H1 (cell line): Measurements from ENCODE around the gene LPCAT1. TPM values are rescaled to one million over a fixed set of nuclear protein-coding genes. Genes with fewer than 3 reads are reported as not detected.
A peak's percentile ranks its signal among the peaks of the same experiment; 100 is the strongest.

Experiments
- CTCF ChIA-PET: fragments of 300-600 bp; sonication (Branson Sonifier 250); formaldehyde crosslinking; loops from one replicate; lab custom pipeline; 2021; ENCODE audit not compliant: partially characterized antibody; lab: Charles Lee
- POLR2A ChIA-PET: fragments of 300-600 bp; sonication (Branson Sonifier 250); formaldehyde crosslinking; loops from one replicate; lab custom pipeline; 2021; ENCODE audit warnings: inconsistent platforms; ENCODE audit not compliant: partially characterized antibody; lab: Charles Lee
- DNase-seq, 2 experiments: peaks; one replicate each; pipeline versions ENCODE4 v3.0.0 to v3.0.0-alpha.2; 2010 to 2022; ENCODE audit warnings: low spot score in 2 of 2, low read depth in 1 of 2, mixed read lengths in 1 of 2
- FAIRE-seq: peaks from 2 replicates; lab custom pipeline; 2011; peaks lifted over from hg19 to GRCh38; lab: Jason Lieb, UNC
- H2AFZ ChIP-seq: 2 replicates; pipeline ENCODE4 v1.8.1; 2012; ENCODE audit warnings: low read length, inconsistent platforms
- H2AK5ac ChIP-seq: 2 replicates; pipeline ENCODE4 v1.6.1; 2013; ENCODE audit warnings: low read depth, low read length
- H2BK120ac ChIP-seq: replicated peaks from 2 replicates; pipeline ENCODE3; 2013; ENCODE audit warnings: low read depth, low read length, inconsistent platforms
- H2BK12ac ChIP-seq: 2 replicates; pipeline ENCODE4 v1.6.1; 2013; ENCODE audit warnings: low read depth, low read length
- H2BK15ac ChIP-seq: 2 replicates; pipeline ENCODE4 v1.6.1; 2013; ENCODE audit warnings: low read length
- H2BK20ac ChIP-seq: 2 replicates; pipeline ENCODE4 v1.6.1; 2013; ENCODE audit warnings: low read length
- H2BK5ac ChIP-seq: 2 replicates; pipeline ENCODE4 v1.6.1; 2013; ENCODE audit warnings: low read depth, low read length
- H3K14ac ChIP-seq: 2 replicates; pipeline ENCODE4 v1.6.1; 2013; ENCODE audit warnings: inconsistent platforms; ENCODE audit not compliant: insufficient read length
- H3K18ac ChIP-seq: 2 replicates; pipeline ENCODE4 v1.6.1; 2013; ENCODE audit warnings: low read length; ENCODE audit errors: extremely low read depth
- H3K23ac ChIP-seq: 2 replicates; pipeline ENCODE4 v1.6.1; 2013; ENCODE audit warnings: inconsistent platforms; ENCODE audit not compliant: insufficient read length
- H3K23me2 ChIP-seq: 2 replicates; pipeline ENCODE4 v1.6.1; 2013; ENCODE audit warnings: low read depth, low read length
- H3K27ac ChIP-seq: 2 replicates; pipeline ENCODE4 v1.6.1; 2011; ENCODE audit warnings: low read depth, low read length, inconsistent platforms
- H3K27me3 ChIP-seq, 4 experiments: replicated peaks in 1 of 4; 1 replicate in 1 of 4; 2 replicates in 3 of 4; pipeline versions ENCODE4 v1.6.1 to v1.8.1; 2011 to 2013; ENCODE audit warnings: low read length in 3 of 4, mild to moderate bottlenecking in 3 of 4, inconsistent platforms in 2 of 4, mixed read lengths in 2 of 4, moderate library complexity in 1 of 4; ENCODE audit not compliant: control insufficient read depth in 3 of 4, insufficient read depth in 3 of 4; ENCODE audit errors: extremely low read depth in 1 of 4
- H3K36me3 ChIP-seq, 4 experiments: 2 replicates each; pipeline versions ENCODE4 v1.6.1 to v1.8.1; 2011 to 2013; ENCODE audit warnings: mild to moderate bottlenecking in 4 of 4, low read length in 3 of 4, moderate library complexity in 2 of 4, control low read depth in 1 of 4, inconsistent platforms in 1 of 4; ENCODE audit not compliant: insufficient read depth in 4 of 4, control insufficient read depth in 2 of 4
- H3K4ac ChIP-seq: replicated peaks from 2 replicates; pipeline ENCODE3; 2013; ENCODE audit warnings: low read length, low read depth, mixed read lengths, inconsistent platforms; ENCODE audit not compliant: insufficient read length
- H3K4me1 ChIP-seq, 4 experiments: replicated peaks in 1 of 4; 1 replicate in 1 of 4; 2 replicates in 3 of 4; pipeline versions ENCODE4 v1.6.1 to v1.8.1; 2011 to 2013; ENCODE audit warnings: low read length in 3 of 4, inconsistent platforms in 2 of 4, mixed read lengths in 1 of 4; ENCODE audit not compliant: insufficient read depth in 4 of 4, control insufficient read depth in 3 of 4
- H3K4me2 ChIP-seq, 2 experiments: 2 replicates each; pipeline versions ENCODE4 v1.6.1 to v1.8.1; 2011 to 2013; ENCODE audit warnings: low read depth in 2 of 2, low read length in 2 of 2, control low read depth in 1 of 2, inconsistent platforms in 1 of 2, mild to moderate bottlenecking in 1 of 2; ENCODE audit not compliant: insufficient read depth in 1 of 2
- H3K4me3 ChIP-seq, 4 experiments: fragments of 200-600, 300-600 bp in 1 of 4; sonication (generic), shearing (Covaris generic), sonication (Bioruptor Twin) in 1 of 4; 2 replicates each; pipeline versions ENCODE4 v1.5.1 to v1.8.1; 2011 to 2016; ENCODE audit warnings: low read length in 4 of 4, low read depth in 3 of 4, control low read depth in 2 of 4, inconsistent platforms in 2 of 4, mild to moderate bottlenecking in 2 of 4, mixed read lengths in 1 of 4, moderate library complexity in 1 of 4; ENCODE audit not compliant: insufficient read depth in 2 of 4; ENCODE audit errors: extremely low read depth in 1 of 4
- H3K56ac ChIP-seq: replicated peaks from 2 replicates; pipeline ENCODE3; 2013; ENCODE audit warnings: low read depth, mild to moderate bottlenecking, mixed read lengths, low read length, inconsistent platforms; ENCODE audit not compliant: insufficient read length
- H3K79me1 ChIP-seq: 2 replicates; pipeline ENCODE4 v1.6.1; 2013; ENCODE audit warnings: low read depth, low read length, control low read depth
- H3K79me2 ChIP-seq, 2 experiments: 2 replicates each; pipeline versions ENCODE4 v1.6.1 to v1.8.1; 2012 to 2013; ENCODE audit warnings: low read length in 2 of 2, mild to moderate bottlenecking in 2 of 2, inconsistent platforms in 1 of 2; ENCODE audit not compliant: insufficient read depth in 2 of 2, control insufficient read depth in 1 of 2
- H3K9ac ChIP-seq, 4 experiments: replicated peaks in 1 of 4; 1 replicate in 1 of 4; 2 replicates in 3 of 4; pipeline versions ENCODE4 v1.6.1 to v1.8.1; 2011 to 2013; ENCODE audit warnings: low read depth in 3 of 4, low read length in 3 of 4, control low read depth in 2 of 4, mild to moderate bottlenecking in 2 of 4, moderate library complexity in 2 of 4, inconsistent platforms in 1 of 4; ENCODE audit errors: extremely low read depth in 1 of 4
- H3K9me3 ChIP-seq, 2 experiments: 2 replicates each; pipeline versions ENCODE4 v1.6.1 to v1.8.1; 2012 to 2013; ENCODE audit warnings: mild to moderate bottlenecking in 2 of 2, moderate library complexity in 2 of 2, control low read depth in 1 of 2, inconsistent platforms in 1 of 2, low read depth in 1 of 2, low read length in 1 of 2, mixed read lengths in 1 of 2; ENCODE audit not compliant: insufficient read depth in 2 of 2
- H4K20me1 ChIP-seq, 2 experiments: replicated peaks in 1 of 2; 2 replicates each; pipeline versions ENCODE3 to v1.8.1; 2011 to 2013; ENCODE audit warnings: inconsistent platforms in 2 of 2, low read length in 2 of 2, mild to moderate bottlenecking in 1 of 2; ENCODE audit not compliant: insufficient read depth in 2 of 2, control insufficient read depth in 1 of 2
- H4K5ac ChIP-seq: 2 replicates; pipeline ENCODE4 v1.6.1; 2013; ENCODE audit warnings: low read length, low read depth, mixed read lengths, inconsistent platforms; ENCODE audit not compliant: insufficient read length
- H4K8ac ChIP-seq: 2 replicates; pipeline ENCODE4 v1.8.0; 2013; ENCODE audit warnings: mild to moderate bottlenecking, moderate library complexity, low read length, inconsistent platforms; ENCODE audit not compliant: insufficient read depth; ENCODE audit errors: extremely low read depth
- H4K91ac ChIP-seq: replicated peaks from 2 replicates; pipeline ENCODE3; 2013; ENCODE audit warnings: low read length, mixed read lengths, inconsistent platforms; ENCODE audit not compliant: insufficient read length
- CBX8 ChIP-seq: fragments of 300-800, 300-1000 bp; sonication (generic); IDR thresholded peaks from 2 replicates; pipeline ENCODE4 v1.7.1; 2016; ENCODE audit warnings: low read depth, low read length, borderline replicate concordance
- CREB1 ChIP-seq: IDR thresholded peaks from 2 replicates; pipeline ENCODE4 v1.6.1; 2012; ENCODE audit warnings: inconsistent platforms
- FOSL1 ChIP-seq: IDR thresholded peaks from 2 replicates; pipeline ENCODE4 v1.6.1; 2011; ENCODE audit warnings: mild to moderate bottlenecking, low read depth, low read length, moderate library complexity; ENCODE audit not compliant: insufficient read depth
- KDM5A ChIP-seq: fragments of 200-600 bp; IDR thresholded peaks from 2 replicates; pipeline ENCODE4 v1.7.1; 2012; ENCODE audit warnings: mild to moderate bottlenecking, low read length, inconsistent platforms, mixed read lengths
- MAX ChIP-seq: IDR thresholded peaks from 2 replicates; pipeline ENCODE4 v1.6.1; 2012; ENCODE audit warnings: inconsistent platforms
- POLR2AphosphoS5 ChIP-seq: IDR thresholded peaks from 2 replicates; pipeline ENCODE4 v1.6.1; 2011; ENCODE audit warnings: low read depth, low read length
- SIN3A ChIP-seq, 2 experiments: IDR thresholded peaks in 1 of 2; conservative IDR thresholded peaks in 1 of 2; 2 replicates each; pipeline ENCODE4 v1.6.1; 2011 to 2012; ENCODE audit warnings: low read length in 2 of 2, improper control_type of control experiment in 1 of 2, low read depth in 1 of 2, mild to moderate bottlenecking in 1 of 2
- SP2 ChIP-seq: IDR thresholded peaks from 2 replicates; pipeline ENCODE4 v1.6.1; 2012; ENCODE audit warnings: mild to moderate bottlenecking, low read length, inconsistent platforms
- YY1 ChIP-seq: IDR thresholded peaks from 2 replicates; pipeline ENCODE4 v1.6.1; 2011; ENCODE audit warnings: low read depth, mild to moderate bottlenecking, low read length
- ZNF274 ChIP-seq: IDR thresholded peaks from 2 replicates; pipeline ENCODE4 v1.7.0; 2012; ENCODE audit warnings: low read length, borderline replicate concordance; ENCODE audit errors: extremely low read depth
- WGBS, 2 experiments: shearing (Covaris generic) in 1 of 2; methylation state at CpG; one replicate each; pipeline versions ENCODE4 v1.1.6 to v1.1.7; 2013 to 2015; ENCODE audit warnings: low lambda C conversion rate in 2 of 2, mixed read lengths in 2 of 2, inconsistent platforms in 1 of 2, low coverage in 1 of 2, missing lambda C conversion rate in 1 of 2; ENCODE audit not compliant: insufficient replicate concordance in 2 of 2, insufficient coverage in 1 of 2, insufficient read length in 1 of 2; ENCODE audit errors: extremely low coverage in 1 of 2, missing lambda C conversion rate in 1 of 2; 5-methylcytosine and 5-hydroxymethylcytosine counted together
- polyA plus RNA-seq, 7 experiments: library from polyadenylated mRNA; depleted of rRNA in 3 of 7; stranded (reverse) in 5 of 7; unstranded in 2 of 7; fragments of >200 nt in 5 of 7; fragments of 200-250 nt in 2 of 7; gene quantifications; 1 replicate in 5 of 7; 2 replicates in 1 of 7; 4 replicates in 1 of 7; pipeline versions ENCODE4 v1.2.1 to v1.2.3, GENCODE V29; 2011 to 2013; ENCODE audit warnings: missing spikeins in 2 of 7, mixed read lengths in 2 of 7
- total RNA-seq: library from RNA; stranded (reverse); fragmentation: NEBNext Ultra II Directional; extraction: Animal tissue kit (Norgen Biotek cat#: 25700); gene quantifications from 2 replicates; pipeline ENCODE4 v1.2.1, GENCODE V29; 2021
- TF ChIP-seq, protein P1 (sequence below): IDR thresholded peaks from 2 replicates; pipeline ENCODE4 v1.6.1; 2012; ENCODE audit warnings: inconsistent platforms
- TF ChIP-seq, protein P2 (sequence below): IDR thresholded peaks from 2 replicates; pipeline ENCODE4 v1.6.1; 2011; ENCODE audit warnings: low read depth, mild to moderate bottlenecking, low read length; ENCODE audit not compliant: insufficient read depth

The LPCAT1 gene
- total and polyA plus RNA-seq, 2 of the 8 experiments (the other 6 are each of a cell fraction or from before 2014, with no cell fraction given) = 107 to 260 TPM

GRCh38 chr5:1485579-1486118 is 38.1 kb downstream of the LPCAT1 start:
- DNase-seq (no peak), FAIRE-seq (no peak)
- Histone ChIP-seq H3K14ac (no peak overlapping the region), H3K23me2 (no peaks in the 10 kb centered on the region), H2BK120ac (no peak overlapping the region), H3K56ac (no peak overlapping the region), H3K36me3 (peaks cover 34 to 61% (median 59%) of the 10 kb centered on the region in 4 experiments), H3K27me3 (no peaks in the 10 kb centered on the region), H4K8ac (peak overlapping the region; percentile 36; the same call in 1 of the 2 replicates), H3K27ac (no peak overlapping the region), H2BK20ac (no peak overlapping the region), H3K23ac (no peak overlapping the region), H3K9ac (no peak overlapping the region), H4K91ac (no peak overlapping the region), H3K79me2 (peaks cover 0 to 4% of the 10 kb centered on the region in 2 experiments; a peak in 1 of 4 replicates), H2AK5ac (no peak overlapping the region), H3K4me1 (peaks cover 0 to under 1% (median 0%) of the 10 kb centered on the region in 4 experiments; a peak in 1 of 7 replicates), H3K4ac (no peak overlapping the region), H2BK12ac (no peak overlapping the region), H2AFZ (no peak overlapping the region), H4K5ac (no peak overlapping the region), H3K4me3 (no peak overlapping the region), H3K4me2 (no peak overlapping the region), H3K9me3 (no peaks in the 10 kb centered on the region), H2BK15ac (no peak overlapping the region), H3K79me1 (peaks cover 13% of the 10 kb centered on the region; the same call in 1 of the 2 replicates), H4K20me1 (peaks cover 12 to 20% of the 10 kb centered on the region in 2 experiments), H2BK5ac (no peak overlapping the region), H3K18ac (no peak overlapping the region)
- ChIA-PET CTCF (no interaction called here), POLR2A (interaction anchor here (1.2 kb wide), 2 partner anchors 10 to 20 kb away, joined by 3 to 4 read pairs; no protein-coding TSS in a partner anchor)
- 85% methylated on average over 15 of the region's 15 CpGs; no CpG with 5 or more reads in 1 of the 2 experiments for WGBS, 2 experiments
- TF ChIP-seq FOSL1 (no peak), POLR2AphosphoS5 (no peak), CBX8 (no peak), ZNF274 (no peak), KDM5A (no peak), SIN3A (conservative IDR thresholded peaks at IDR 0.05 in 1 of 2, IDR thresholded peaks at IDR 0.05 in 1 of 2; ENCODE audit: low read depth in 1 of 2, low read length in 2 of 2) (no peak), MAX (no peak), CREB1 (no peak), YY1 (no peak), SP2 (no peak)
- TF ChIP-seq, protein P1, sequence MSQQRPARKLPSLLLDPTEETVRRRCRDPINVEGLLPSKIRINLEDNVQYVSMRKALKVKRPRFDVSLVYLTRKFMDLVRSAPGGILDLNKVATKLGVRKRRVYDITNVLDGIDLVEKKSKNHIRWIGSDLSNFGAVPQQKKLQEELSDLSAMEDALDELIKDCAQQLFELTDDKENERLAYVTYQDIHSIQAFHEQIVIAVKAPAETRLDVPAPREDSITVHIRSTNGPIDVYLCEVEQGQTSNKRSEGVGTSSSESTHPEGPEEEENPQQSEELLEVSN = no peak
- TF ChIP-seq, protein P2, sequence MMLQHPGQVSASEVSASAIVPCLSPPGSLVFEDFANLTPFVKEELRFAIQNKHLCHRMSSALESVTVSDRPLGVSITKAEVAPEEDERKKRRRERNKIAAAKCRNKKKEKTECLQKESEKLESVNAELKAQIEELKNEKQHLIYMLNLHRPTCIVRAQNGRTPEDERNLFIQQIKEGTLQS = no peak
